DMS 273 treated with DMSO at 0.1 percent for 48 hours (cell line): ENCODE measurements around the gene SRCIN1.

Experiments
- DNase-seq: peaks from one replicate; lab custom pipeline; 2025; lab: John Stamatoyannopoulos, UW

SRCIN1 gene

GRCh38 chr17:38616361-38616760 lies 10.6 kb upstream of the SRCIN1 start:
- no peak for DNase-seq

DNA sequence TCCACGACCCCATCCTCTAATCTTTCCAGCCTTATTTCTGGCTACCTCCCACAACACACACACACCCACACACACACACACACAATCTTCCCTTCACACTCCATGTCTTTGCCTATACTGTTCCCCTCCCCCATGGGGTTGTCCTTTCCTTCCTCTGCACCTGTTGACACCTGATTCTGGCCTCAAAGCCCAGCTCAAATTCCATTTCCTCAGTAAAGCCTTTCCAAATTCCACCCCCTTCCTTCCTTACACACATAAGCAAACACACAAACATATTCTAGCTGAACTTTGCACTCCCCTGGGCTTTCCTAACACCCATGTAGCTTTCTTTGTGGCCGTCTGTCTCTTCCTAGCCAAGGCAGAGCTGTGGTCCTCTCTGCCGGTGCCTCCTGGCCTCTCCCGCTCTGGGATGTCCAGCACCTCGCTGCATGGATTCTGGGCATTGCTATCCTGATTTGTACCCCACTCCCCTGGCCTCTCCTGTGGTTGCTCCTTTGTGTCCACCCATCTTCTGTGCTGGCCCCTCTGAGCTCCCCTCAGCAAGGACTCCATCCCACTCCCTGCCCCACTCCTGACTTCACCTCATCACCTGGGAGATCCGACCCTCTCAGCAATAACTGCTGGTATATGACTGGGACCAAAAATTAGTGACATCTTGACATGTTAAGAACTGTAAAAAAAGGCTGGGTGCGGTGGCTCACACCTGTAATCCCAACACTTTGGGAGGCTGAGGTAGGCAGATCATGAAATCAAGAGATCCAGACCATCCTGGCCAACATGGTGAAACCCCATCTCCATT lies 8.4 kb upstream of the SRCIN1 start:
- DNase-seq: no peak

DNA sequence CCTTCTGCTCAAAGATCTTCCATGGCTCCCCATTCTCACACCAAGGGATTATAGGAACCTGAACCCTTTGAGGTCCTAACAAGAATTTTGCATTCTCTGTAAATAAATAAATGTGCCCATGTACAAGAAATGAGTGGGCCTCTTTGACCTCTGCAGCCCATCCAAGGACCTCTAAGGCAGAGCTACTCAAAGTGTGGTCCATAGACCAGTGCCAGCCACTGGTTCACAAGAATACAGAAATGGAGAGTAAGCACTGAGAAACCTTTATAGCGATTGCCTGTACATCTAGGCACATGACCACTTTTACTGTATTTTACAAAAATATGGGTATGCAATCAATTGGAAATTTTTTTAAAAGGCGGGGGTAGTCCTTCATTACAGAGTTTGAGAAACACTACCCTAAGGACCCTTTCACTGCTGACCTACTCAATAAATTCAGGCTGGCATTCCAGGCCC lies 7.8 kb upstream of the SRCIN1 start:
- DNase-seq: no peak

DNA sequence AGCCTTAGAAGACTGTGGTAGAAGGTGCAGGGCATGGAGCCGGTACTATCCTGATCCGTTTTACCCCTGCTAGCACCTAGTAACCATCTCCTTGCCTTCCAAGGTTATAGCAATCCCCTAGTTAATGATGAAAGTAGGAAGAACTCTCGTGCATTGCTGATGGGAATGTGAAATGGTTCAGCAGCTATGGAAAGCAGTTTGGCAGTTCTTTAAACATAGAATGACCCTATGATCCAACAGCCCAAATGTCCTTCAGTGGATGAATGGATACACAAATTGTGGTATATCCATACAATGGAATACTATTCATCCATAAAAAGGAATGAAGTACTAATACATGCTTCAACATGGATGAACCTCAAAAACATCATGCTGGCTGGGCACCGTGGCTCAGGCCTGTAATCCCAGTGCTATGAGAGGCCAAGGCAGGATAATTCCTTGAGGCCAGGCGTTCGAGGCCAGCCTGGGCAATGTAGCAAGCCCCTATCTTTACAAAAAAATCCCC lies 6.2 kb upstream of the SRCIN1 start:
- DNase-seq: no peak

- no peak for DNase-seq
Measured at GRCh38 chr17:38611070-38611786, 5.5 kb upstream of the SRCIN1 start.

DNA sequence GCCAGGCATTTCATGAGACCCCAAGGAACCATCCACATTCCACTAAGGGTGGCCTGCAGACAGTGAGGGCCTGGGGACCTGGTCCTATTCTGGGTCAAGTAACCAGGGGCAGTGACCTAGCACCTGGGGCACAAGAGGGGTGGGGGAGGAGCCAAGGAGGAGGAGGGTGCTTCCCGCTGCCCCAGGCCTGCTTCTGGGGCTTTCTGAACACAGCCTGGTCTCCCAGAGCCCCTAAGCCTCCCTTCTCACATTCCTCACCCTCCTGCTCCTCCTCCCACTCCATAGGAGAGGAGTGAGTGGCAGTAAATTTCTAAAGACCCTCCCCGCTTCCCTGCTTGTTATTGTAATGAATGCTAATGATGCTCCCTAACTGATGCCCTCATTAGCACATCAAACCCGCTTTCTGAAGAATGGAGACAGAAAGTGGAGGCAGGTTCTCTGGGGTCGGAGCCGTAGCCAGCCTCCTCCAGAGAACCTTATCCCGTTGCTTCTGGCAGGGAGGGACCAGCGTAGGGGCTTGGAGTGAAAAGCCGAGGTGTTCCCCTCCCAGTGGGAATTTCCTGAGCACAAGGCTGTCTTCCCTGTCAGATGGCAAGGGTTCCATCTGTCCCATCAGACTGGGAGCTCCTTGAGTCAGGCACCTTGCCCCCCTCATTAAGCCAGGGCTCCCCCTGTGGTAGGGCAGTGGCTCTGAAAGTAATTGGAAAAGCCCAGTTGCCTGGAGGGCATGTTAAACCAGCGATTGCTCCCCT lies 3.7 kb upstream of the SRCIN1 start:
- DNase-seq: no peak

DNA sequence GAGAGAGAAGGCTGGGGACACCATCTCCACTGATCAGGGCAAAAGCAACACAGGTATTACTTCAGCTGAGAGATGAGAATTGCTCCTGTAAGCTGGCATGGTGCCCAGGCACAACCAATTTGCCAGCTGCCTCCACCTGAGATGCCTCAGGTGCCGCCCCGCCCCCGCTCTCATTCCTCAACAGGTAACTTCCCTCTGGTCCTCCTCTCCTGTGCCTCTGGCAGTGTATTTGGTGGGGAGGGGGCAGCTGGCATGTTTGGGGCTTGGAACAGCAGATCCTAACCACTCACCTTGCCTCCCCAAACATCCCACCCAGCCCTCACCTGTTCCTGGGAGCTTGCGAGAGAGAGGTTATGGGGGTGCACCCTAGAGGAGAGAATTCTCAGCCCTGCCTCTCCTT lies 2.9 kb upstream of the SRCIN1 start:
- DNase-seq: no peak

- no peak for DNase-seq
Measured at GRCh38 chr17:38606646-38607611, 1.2 kb upstream of the SRCIN1 start.

GRCh38 chr17:38605411-38605840 lies 326 bp downstream of the SRCIN1 start:
- no peak for DNase-seq

- DNase-seq: no peak
Measured at GRCh38 chr17:38604479-38605403, 1.0 kb downstream of the SRCIN1 start.

DNA sequence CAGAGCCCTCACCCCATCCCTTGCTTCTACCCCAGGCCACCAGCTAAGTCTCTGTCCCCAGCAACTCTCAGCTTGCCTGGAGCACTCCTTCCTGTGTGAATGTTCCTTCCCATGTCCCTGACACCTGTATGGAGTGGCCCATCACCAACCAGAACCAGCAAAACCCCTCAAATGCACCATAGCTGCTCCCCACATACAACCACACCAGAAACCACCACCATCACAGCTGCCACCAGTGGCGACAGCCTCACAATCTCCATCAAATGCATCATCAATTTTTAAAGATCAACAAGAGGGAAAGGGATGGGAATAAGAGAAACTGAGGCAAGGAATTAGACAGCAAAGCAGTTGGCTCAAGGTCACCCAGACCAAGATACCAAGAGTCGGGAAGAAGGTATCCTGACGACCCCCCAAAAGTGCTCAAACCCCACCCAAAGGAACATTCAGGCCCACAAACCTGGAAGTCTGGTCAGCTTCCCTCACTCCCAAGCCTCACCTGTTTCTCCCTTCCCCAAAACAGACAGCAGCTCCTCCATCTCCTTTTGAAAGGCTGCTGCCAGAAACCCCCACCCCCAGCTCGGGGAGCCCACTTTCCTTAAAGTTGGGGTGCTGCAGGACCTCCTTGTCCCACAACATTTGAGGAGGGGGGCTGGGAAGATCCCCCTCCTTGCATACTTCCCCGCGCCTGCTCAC lies 1.8 kb downstream of the SRCIN1 start:
- no peak for DNase-seq

GRCh38 chr17:38602956-38603785 lies 2.6 kb downstream of the SRCIN1 start:
- no peak for DNase-seq

- no peak for DNase-seq
Measured at GRCh38 chr17:38602453-38602852, 3.3 kb downstream of the SRCIN1 start.

- no peak for DNase-seq
Measured at GRCh38 chr17:38601539-38602351, 4.0 kb downstream of the SRCIN1 start.

DNA sequence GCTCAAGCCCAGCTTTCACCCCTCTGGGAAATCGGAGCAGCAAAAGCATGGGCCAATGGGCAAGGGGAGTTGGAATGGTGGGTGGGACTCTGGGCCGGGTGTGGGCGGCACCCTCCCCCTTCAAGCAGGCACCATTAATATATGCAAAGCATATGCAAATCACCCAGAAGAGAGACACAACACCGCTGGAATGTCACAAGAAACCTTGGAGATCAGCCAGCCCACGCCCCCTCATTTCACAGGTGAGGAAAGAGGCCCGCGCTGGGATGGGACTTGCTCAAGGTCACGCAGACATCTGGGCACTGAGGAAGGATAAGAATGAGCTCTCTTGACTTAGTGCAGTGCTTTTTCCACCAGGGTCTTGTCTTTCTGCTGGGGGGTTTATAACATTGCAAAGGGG lies 4.8 kb downstream of the SRCIN1 start:
- DNase-seq: no peak

DNA sequence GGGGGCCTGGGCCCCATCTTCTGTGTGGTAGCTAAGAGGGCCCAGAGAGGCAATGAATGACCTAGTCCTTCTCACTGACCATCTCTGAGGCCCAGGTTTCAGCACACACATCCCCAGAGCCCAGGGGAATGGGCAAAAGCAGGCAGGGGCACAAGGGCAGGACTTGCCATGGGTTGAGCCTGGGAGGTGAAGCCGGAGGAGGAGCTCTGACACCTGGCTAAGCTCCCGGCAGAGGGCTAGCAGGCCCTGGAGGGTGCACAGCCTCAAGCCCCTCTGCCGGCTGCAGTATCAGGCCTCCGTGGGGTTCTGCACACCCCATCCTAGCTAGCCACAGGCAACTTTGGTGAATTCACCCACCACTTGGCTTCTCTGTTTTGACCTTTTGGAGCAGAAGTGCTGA lies 5.3 kb downstream of the SRCIN1 start:
- no peak for DNase-seq

- DNase-seq: no peak
Measured at GRCh38 chr17:38599398-38599856, 6.3 kb downstream of the SRCIN1 start.

DNA sequence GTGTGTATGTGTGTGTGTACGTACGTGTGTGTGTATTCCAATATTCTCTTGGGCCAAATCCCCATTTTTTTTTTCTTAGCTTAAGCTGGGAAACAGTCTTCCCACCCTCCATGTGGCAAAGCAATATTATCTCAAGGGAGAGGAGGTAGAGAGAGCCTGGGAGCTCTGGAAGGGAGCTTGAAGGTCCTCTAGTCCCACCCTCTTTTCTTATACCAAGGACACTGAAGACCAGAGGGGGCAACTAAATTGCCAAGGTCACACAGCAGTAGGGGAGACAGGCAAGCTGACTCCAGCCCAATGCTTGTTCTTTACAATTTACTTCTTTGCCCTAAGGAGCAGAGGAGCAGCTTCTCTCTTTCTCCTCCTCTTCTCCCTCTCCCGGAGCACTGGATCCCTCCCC lies 6.8 kb downstream of the SRCIN1 start:
- DNase-seq: no peak
